Fibroblast of gingiva (primary cell): ENCODE measurements around the gene UTS2.

Experiments used
- DNase-seq: peaks from one replicate; pipeline ENCODE4 v3.0.0-alpha.2; 2011; ENCODE audit warnings: low read depth

Gene UTS2

DNA sequence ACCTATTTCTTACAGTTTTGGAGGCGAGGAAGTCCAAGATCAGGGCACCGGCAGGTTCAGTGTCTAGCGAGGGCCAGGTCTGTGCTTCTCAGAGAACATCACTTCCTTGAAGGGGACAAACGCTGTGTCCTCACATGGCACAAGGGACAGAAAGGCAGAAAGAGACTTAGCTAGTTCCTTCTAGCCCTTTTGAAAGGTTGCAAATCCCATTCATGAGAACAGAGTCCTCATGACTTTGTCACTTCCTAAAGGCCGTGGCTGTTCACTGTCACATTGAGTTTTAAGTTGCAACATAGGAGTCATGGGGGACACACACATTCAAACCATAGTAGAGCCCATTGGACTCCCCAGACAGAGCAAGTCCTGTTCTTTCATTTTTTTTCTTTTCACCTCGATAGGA, 41.4 kb downstream of the UTS2 start:
- no peak for DNase-seq

DNA sequence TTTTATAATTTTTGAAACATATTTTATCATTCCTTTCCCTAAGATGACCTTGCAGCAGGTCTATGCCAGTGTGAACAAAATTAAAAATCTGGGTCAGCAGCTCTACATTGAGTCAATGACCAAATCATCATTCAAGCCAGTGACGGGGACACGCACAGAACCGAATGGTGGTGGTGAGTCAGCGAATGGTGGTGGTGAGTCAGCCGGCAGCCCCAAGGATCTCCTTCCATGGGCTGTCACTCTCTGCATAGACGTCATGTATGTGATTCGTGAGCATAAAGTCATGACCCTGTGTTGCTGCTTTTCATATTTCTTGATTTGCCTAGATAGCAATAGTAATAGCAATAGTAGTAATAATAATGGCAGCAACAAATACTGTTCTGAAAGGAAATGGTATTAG, 42.5 kb downstream of the UTS2 start:
- peak; percentile 78 for DNase-seq

DNA sequence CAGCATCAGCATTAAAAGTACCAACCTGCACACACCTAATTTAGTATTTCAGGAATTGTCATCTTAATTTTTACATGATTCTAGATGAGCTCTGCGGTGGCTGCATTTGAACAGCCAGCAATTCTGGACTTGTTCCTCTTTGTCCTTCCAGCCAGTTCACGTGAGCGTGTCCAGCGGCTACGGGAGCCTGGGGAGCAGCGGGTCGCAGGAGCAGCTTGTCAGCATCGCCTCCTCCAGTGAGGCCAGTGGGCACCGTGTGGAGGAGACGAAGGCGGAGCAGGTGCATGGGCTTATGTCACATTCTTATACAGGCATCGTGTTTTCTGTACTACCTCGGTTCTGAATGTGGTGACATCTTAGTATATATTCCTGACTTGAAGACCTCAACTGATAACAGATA, 43.1 kb downstream of the UTS2 start:
- no peak for DNase-seq

DNA sequence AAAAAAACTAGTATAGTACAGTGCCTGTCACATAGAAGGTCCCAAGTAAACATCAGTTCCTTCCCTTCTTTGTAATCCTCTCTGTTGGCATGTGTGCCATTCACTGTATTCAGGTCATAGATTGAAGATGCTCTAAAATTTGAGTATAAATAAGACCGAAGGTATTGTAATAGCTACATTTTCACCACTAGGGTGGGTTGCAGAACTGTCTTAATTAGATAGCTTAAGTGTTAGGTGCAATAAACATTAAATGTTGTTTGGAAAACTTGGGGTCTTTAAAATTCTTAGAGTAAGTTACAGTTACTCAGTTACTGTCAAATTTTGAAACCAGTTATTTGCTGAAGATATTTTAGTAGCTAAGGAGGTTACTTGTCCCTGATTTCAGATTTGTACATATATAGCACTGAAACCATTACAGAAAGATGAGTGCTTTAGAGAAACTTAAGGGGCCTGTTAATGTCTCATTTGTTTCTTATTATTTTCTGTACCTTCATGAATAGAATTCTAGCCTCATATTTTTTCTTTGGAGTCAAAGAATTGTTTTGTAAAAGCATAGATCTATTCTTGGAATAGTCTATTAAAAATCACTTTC, 44.5 kb downstream of the UTS2 start:
- peak; percentile 47 for DNase-seq

DNA sequence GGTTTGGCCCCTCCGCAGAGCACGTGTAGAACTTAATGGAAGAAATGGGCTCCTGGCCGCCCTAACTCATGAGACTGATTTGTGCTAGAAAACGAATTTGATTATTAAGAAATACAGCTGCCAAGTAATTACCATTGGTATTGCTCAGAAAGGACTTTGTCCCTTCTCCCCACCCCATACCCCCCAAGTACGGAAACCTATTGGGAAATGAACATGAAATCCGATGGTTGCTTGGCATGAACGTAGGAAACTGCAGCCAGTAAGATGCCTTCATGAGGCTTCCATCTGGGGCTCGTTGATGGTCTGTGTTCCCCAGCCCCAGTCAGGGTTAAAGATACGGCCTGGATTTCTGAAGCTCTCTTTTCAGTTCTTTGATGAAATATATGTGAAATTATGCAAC, 47.4 kb downstream of the UTS2 start:
- no peak for DNase-seq
